Subcutaneous adipose tissue (tissue), 4 donors: ENCODE data around the gene NINL. TPM values are rescaled to one million over a fixed set of nuclear protein-coding genes. Genes with fewer than 3 reads are reported as not detected.

ENCODE experiments used
- total RNA-seq, 4 donors: library from RNA; depleted of rRNA; stranded (reverse); fragments of >200 nt; gene quantifications; one replicate each; pipeline ENCODE4 v1.1.0, GENCODE V29; 2016
- TF ChIP-seq, protein P1 (sequence below): fragments of 450-650 bp; IDR thresholded peaks from one replicate; pipeline ENCODE4 v1.5.1; 2016; ENCODE audit warnings: low read depth, mild to moderate bottlenecking, control low read depth, antibody characterized with exemption, moderate library complexity

Gene NINL
- total RNA-seq, 4 donors from 2014 or later = 4.6 to 10.0 (median 4.8) TPM

DNA sequence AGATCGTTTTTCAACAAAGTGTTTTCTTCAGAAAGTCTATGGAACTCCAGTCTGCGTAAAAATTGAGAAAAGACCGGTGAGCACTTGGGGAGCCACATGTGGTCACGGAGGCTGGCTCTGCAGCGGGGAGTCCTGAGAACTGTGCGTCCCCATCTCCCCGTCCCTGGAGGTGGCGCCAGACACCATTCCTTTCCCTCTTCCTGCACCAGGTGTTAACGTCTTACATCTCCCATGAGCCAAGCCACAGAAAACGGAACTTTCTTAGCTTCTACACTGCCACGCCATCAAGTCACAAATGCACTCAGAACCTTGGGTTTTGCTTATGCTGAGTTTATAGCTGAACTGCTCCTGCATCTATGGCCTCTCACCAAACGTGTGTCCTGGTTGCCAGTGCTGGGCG lies 115.3 kb downstream of the NINL start:
- TF ChIP-seq, protein P1, sequence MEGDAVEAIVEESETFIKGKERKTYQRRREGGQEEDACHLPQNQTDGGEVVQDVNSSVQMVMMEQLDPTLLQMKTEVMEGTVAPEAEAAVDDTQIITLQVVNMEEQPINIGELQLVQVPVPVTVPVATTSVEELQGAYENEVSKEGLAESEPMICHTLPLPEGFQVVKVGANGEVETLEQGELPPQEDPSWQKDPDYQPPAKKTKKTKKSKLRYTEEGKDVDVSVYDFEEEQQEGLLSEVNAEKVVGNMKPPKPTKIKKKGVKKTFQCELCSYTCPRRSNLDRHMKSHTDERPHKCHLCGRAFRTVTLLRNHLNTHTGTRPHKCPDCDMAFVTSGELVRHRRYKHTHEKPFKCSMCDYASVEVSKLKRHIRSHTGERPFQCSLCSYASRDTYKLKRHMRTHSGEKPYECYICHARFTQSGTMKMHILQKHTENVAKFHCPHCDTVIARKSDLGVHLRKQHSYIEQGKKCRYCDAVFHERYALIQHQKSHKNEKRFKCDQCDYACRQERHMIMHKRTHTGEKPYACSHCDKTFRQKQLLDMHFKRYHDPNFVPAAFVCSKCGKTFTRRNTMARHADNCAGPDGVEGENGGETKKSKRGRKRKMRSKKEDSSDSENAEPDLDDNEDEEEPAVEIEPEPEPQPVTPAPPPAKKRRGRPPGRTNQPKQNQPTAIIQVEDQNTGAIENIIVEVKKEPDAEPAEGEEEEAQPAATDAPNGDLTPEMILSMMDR = no peak

DNA sequence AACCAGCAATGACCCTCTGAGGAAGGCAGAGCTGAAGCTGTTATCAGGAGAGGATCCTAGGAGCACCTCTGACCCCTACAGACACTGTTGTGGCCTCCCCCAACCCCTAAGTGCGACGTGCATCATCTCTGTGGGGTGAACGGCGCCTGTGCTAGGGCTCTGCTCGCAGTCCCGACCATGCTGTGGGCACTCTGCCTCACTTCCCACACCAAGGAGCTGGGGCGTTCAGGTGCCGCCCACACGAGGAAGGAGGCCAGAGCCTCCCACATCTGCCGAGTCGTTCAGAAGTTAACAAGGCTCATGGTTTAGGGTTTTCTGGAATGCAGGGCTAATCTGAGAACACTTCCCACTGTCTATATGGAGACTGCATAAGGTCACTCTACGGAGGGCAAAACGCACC lies 115.8 kb downstream of the NINL start:
- TF ChIP-seq, protein P1 = no peak

DNA sequence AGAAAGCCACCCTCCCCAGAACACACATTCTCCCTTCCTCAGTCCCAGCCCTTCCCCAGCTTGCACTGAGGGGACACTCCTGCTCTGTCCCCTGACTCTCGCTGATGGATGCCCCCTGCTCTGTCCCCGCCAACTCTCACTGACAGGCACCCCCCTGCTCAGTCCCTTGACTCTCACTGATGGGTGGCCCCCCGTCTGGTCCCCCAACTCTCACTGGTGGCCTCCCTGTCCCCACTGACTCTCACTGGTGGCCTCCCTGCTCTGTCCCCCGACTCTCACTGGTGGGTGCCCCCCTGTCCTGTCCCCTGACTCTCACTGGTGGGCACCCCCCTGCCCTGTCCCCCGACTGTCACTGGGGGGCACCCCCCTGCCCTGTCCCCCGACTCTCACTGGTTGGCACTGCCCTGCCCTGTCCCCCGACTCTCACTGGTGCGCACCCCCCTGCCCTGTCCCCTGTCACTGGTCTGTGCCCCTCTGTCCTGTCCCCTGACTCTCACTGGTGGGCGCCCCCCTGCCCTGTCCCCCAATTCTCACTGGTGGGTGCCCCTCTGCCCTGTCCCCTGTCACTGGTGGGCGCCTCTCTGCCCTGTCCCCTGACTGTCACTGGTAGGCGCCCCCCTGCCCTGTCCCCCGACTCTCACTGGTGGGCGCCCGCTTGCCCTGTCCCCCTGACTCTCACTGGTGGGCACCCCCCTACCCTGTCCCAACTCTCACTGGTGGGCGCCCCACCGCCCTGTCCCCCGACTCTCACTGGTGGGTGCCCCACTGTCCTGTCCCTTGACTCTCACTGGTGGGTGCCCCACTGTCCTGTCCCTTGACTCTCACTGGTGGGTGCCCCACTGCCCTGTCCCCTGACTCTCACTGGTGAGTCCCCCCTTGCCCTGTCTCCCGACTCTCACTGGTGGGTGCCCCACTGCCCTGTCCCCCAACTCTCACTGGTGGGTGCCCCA lies 116.9 kb downstream of the NINL start:
- TF ChIP-seq, protein P1 = no peak

DNA sequence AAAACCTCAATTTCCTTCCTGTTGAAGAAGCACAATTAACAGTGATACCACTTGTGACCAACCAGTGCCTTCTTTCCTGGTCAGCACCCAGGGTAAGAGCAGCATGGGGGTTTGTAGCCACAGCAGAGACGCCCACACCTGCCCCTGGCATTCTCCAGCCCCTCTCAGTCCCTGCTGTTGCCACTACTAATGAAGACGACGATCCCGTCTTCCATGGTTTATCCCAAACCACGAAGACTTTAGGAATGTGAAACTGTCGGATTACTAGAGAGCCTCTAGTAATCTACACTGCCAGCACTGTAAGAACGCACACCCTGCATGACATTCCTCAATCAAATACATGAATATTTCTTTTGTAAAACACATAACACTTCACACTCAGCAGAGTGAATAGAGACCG lies 117.9 kb downstream of the NINL start:
- TF ChIP-seq, protein P1 = no peak

DNA sequence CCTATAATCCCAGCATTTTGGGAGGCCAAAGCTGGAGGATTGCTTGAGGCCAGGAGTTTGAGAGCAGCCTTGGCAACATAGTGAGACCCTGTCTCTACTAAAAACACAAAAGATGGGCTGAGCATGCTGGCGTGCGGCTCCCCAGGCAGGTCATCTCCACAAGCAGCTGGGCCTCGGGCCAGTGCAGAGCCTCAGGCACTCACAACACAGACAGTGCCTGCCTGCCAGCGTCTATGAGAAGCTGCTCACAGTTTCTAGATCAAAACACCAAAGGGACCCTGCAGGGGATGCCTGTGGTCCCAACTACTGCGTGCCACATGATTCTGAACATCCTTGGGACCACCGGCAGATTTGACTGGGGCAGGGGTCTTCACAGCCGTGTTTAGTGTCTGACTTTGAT lies 118.5 kb downstream of the NINL start:
- TF ChIP-seq, protein P1 = no peak

DNA sequence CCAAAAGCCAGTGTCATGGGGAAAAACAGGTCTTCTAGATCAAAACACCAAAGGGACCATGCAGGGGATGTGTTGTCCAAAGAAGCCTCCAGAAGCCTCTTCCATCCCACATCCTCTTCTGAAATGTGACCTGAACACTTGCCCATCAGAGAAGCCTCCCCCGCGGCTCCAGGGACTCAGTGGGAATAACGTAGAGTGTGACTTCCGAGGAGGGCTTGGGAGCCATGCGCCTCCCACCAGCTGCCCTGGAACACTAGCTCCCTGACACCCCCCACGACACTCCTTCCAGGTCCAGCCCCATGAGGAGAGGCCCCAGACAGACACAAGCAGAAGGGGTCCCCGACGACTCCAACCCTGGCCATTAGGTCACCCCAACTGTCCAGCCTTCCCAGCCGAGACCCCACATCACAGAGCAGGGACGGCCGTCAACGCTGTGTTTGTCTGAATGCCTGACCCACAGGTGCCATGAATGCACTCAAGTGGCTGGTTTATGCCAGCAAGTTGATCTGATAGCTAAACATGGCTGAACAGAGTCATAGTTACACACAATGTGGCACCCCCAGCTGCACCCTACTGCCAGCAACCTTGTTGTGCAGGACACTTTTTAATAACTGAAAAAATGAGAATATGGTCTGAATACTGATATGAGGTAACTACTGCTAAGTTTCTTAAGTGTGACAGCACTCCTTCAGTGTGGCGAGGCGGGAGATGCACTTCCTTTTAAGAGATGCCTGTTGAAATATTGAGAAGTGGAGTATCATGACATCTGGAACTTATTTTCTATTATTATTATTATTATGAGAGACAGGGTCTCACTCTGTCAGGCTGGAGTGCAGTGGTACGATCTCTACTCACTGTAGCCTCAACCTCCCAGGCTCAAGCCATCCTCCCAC lies 119.8 kb downstream of the NINL start:
- TF ChIP-seq, protein P1 = no peak
